Stimulated activated CD8-positive, alpha-beta memory T cell treated with anti-CD3 and anti-CD28 coated beads, Interleukin-12 subunit alpha, Interleukin-12 subunit beta, amount 100 ng/mL, for 1 hour (primary cell): ENCODE measurements around the gene SPINK6.

Source experiments
- DNase-seq: peaks from one replicate; pipeline ENCODE4 v3.0.0-alpha.2; 2020; ENCODE audit warnings: low read depth

The SPINK6 gene

GRCh38 chr5:148202531-148203203, at the start of gene SPINK6:
Gene SPINK6, plus strand, starts transcription at chr5:148203042. Its CDS starts 55 bp downstream, at chr5:148203097.
- DNase-seq, result no peak

- no peak for DNase-seq
These were observed 46.2 kb upstream of the SPINK6 start for GRCh38 chr5:148156609-148157008.

GRCh38 chr5:148162038-148162437, 40.8 kb upstream of the SPINK6 start:
- DNase-seq, result no peak

- no peak for DNase-seq
These were observed 39.5 kb upstream of the SPINK6 start for GRCh38 chr5:148163345-148163744.

- no peak for DNase-seq
These were observed 36.1 kb upstream of the SPINK6 start for GRCh38 chr5:148166550-148167283.

GRCh38 chr5:148168246-148168645, 34.6 kb upstream of the SPINK6 start, which contains the start of gene SPINK14:
Gene SPINK14, plus strand, starts transcription at chr5:148168546. Its CDS starts 1,187 bp downstream, at chr5:148169733.
- DNase-seq, result no peak

- no peak for DNase-seq
These were observed 30.5 kb upstream of the SPINK6 start for GRCh38 chr5:148172377-148172776.

- DNase-seq, result no peak
These were observed 26.4 kb upstream of the SPINK6 start for GRCh38 chr5:148176480-148176879.

- no peak for DNase-seq
These were observed 25.6 kb upstream of the SPINK6 start for GRCh38 chr5:148177207-148177606.

GRCh38 chr5:148179234-148179824, 23.5 kb upstream of the SPINK6 start:
- no peak for DNase-seq

GRCh38 chr5:148186248-148187003, 16.4 kb upstream of the SPINK6 start:
- no peak for DNase-seq

- no peak for DNase-seq
These were observed 11.8 kb upstream of the SPINK6 start for GRCh38 chr5:148191010-148191409.

GRCh38 chr5:148193202-148193601, 9.6 kb upstream of the SPINK6 start:
- no peak for DNase-seq

- no peak for DNase-seq
These were observed 1.7 kb upstream of the SPINK6 start for GRCh38 chr5:148201151-148201550.

GRCh38 chr5:148205044-148205806, 2.4 kb downstream of the SPINK6 start:
- DNase-seq, result no peak

GRCh38 chr5:148205865-148206264, 3.0 kb downstream of the SPINK6 start:
- DNase-seq, result no peak

- DNase-seq, result no peak
These were observed 3.8 kb downstream of the SPINK6 start for GRCh38 chr5:148206620-148207019.

GRCh38 chr5:148208226-148208625, 5.4 kb downstream of the SPINK6 start:
- no peak for DNase-seq

- no peak for DNase-seq
These were observed 6.4 kb downstream of the SPINK6 start for GRCh38 chr5:148209151-148209770.

GRCh38 chr5:148214665-148215185, 11.9 kb downstream of the SPINK6 start:
- no peak for DNase-seq

GRCh38 chr5:148221508-148221907, 18.7 kb downstream of the SPINK6 start:
- DNase-seq, result no peak
